ENCODE data around the gene C16orf74. TPM values are rescaled to one million over a fixed set of nuclear protein-coding genes. Genes with fewer than 3 reads are reported as not detected.

C16orf74 gene
- total RNA-seq, 1 experiment from 2014 or later = 44.3 TPM

DNA sequence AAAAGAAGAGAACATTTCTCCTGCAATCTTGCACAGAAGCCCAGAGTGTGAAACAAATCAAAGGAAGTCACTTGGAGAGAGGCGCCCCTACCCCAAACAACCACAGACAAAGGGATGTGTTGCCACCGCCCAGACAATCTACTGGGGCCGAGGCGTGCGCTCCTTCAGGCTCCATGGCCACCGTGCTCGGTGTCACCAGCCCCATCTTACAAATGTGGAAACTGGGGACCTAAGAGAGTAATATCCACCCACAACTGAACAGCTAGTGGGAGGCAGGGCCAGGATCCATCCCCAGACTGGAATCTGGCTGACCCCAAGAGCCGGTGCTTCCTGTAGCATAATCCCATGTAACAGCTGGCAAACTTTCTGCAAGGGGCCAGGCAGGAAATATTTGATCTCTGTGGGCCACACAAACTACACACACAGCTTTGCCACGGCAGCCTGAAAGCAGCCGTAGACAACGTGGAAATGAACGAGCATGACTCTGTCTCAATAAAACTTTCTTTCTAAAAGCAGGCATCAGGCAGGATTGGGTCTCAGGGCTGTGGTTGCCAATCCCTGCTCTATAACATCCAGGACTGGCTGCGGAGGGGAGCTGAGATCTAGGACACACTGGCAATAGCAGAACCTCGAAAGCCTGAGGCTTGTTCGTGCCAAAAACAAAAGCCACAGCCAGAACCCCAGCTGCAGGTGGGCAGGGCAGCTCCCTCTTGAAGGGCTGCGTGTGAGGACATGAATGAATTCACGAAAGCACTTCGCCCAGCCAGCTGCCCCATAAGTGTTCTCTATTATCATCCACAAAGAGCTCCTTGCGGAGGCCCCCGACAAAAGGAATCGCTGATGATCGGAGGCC, 35.5 kb downstream of the C16orf74 start:
- CTCF ChIA-PET = interaction anchor here (0.5 to 0.7 kb wide), 2 partner anchors 25 to 101 kb away, joined by 6 to 10 read pairs; no protein-coding TSS in a partner anchor
- Histone ChIP-seq H2AFZ (no peak overlapping the region), H4K20me1 (ENCODE audit: insufficient read depth) (peaks cover 8% of the 10 kb centered on the region), H3K79me2 (ENCODE audit: low read depth) (no peaks in the 10 kb centered on the region), H3K27ac (no peak overlapping the region), H3K9me2 (ENCODE audit: insufficient read depth) (no peaks in the 10 kb centered on the region), H3K9me3 (ENCODE audit: insufficient read depth, low read depth) (peaks cover 4% of the 10 kb centered on the region; the same call in 1 of the 2 replicates), H3K4me3 (no peak overlapping the region), H3K4me1 (replicated peaks; ENCODE audit: insufficient read depth) (peaks cover 8% of the 10 kb centered on the region; the same call in 1 of the 2 replicates), H3K36me3 (ENCODE audit: low read depth) (no peaks in the 10 kb centered on the region), H3F3A (ENCODE audit: insufficient read depth, low read depth) (peaks cover 12% of the 10 kb centered on the region; the same call in 1 of the 2 replicates), H3K4me2 (no peak overlapping the region), H3K27me3 (ENCODE audit: insufficient read depth, low read depth) (no peaks in the 10 kb centered on the region)
- no peak for DNase-seq
- TF ChIP-seq EZH2 (IDR thresholded peaks at IDR 0.05; ENCODE audit: low read depth) = no peak
- TF ChIP-seq, protein P1, sequence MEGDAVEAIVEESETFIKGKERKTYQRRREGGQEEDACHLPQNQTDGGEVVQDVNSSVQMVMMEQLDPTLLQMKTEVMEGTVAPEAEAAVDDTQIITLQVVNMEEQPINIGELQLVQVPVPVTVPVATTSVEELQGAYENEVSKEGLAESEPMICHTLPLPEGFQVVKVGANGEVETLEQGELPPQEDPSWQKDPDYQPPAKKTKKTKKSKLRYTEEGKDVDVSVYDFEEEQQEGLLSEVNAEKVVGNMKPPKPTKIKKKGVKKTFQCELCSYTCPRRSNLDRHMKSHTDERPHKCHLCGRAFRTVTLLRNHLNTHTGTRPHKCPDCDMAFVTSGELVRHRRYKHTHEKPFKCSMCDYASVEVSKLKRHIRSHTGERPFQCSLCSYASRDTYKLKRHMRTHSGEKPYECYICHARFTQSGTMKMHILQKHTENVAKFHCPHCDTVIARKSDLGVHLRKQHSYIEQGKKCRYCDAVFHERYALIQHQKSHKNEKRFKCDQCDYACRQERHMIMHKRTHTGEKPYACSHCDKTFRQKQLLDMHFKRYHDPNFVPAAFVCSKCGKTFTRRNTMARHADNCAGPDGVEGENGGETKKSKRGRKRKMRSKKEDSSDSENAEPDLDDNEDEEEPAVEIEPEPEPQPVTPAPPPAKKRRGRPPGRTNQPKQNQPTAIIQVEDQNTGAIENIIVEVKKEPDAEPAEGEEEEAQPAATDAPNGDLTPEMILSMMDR (conservative IDR thresholded peaks at IDR 0.05) = no peak
- POLR2A ChIA-PET (ENCODE audit: unreplicated experiment) = interaction anchor here (0.6 to 0.9 kb wide), 2 partner anchors 29 to 286 kb away, joined by 3 to 6 read pairs; no protein-coding TSS in a partner anchor
- BruUV-seq (replicated peaks) = no TSS peak
- intact Hi-C loops (cut with micrococcal nuclease; ENCODE audit: unreplicated experiment) = no loop called here

DNA sequence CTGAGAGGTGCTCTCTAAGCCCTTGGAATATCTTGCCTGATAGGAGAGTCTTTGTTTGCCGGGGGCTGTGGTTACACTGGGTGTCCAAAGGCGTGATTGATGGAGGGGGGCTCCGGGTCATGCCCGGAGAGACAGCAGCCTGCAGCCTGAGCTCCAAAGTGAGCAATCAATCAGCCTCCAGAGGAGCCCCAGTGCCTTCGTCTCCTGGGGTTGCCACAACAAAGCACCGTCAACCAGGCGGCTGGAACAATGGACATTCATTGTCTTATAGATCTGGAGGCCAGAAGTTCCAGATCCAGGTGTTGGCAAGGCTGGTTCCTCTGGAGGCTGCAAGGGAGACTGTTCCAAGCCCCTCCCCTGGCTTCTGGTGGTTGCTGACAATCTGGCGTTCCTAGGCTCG, 38.1 kb downstream of the C16orf74 start:
- TF ChIP-seq, protein P1 (conservative IDR thresholded peaks at IDR 0.05) = no peak
- no peak for TF ChIP-seq EZH2 (IDR thresholded peaks at IDR 0.05; ENCODE audit: low read depth)
- Histone ChIP-seq H4K20me1 (ENCODE audit: insufficient read depth) (peaks cover 3% of the 10 kb centered on the region; the same call in 1 of the 2 replicates), H3K79me2 (ENCODE audit: low read depth) (no peaks in the 10 kb centered on the region), H3K4me3 (no peak overlapping the region), H2AFZ (no peak overlapping the region), H3K27me3 (ENCODE audit: insufficient read depth, low read depth) (no peaks in the 10 kb centered on the region), H3K4me2 (no peak overlapping the region), H3K4me1 (replicated peaks; ENCODE audit: insufficient read depth) (no peaks in the 10 kb centered on the region), H3K9me2 (ENCODE audit: insufficient read depth) (no peaks in the 10 kb centered on the region), H3K36me3 (ENCODE audit: low read depth) (no peaks in the 10 kb centered on the region), H3K9me3 (ENCODE audit: insufficient read depth, low read depth) (peaks cover 4% of the 10 kb centered on the region; the same call in 1 of the 2 replicates), H3F3A (ENCODE audit: insufficient read depth, low read depth) (no peaks in the 10 kb centered on the region), H3K27ac (no peak overlapping the region)
- ChIA-PET CTCF (no interaction called here), POLR2A (ENCODE audit: unreplicated experiment) (no interaction called here)
- BruUV-seq (replicated peaks) = no TSS peak
- DNase-seq = no peak
- intact Hi-C loops (cut with micrococcal nuclease; ENCODE audit: unreplicated experiment) = no loop called here

DNA sequence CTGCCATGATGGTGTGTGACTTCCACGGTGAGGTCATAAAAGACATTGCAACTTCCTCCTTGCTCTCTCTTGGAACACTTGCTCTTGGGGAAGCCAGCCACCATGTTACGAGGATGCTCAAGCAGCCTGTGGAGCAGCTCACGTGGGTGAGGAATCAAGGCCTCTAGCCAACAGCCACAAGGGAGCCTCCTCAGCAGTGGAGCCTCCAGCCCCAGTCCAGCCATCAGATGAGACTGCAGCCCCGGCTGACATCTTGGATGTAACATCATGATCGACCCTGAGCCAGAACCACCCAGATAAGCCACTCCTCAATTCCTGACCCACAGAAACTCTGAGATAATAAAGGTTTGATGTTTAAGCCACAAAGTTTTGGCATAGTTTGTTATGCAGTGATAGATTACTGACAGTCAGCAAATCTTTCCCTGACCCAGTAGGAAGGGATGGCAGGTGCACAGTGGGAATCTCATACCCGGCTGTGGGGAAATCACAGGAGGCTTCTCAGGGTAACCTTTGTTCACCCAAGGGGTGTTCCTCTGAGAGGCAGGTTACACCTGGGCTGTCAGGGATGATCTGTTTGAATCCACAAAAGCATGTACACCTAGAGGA, 38.8 kb downstream of the C16orf74 start:
- no peak overlapping the region for H3K4me2 ChIP-seq
- ChIA-PET CTCF (no interaction called here), POLR2A (ENCODE audit: unreplicated experiment) (interaction anchor here (0.6 kb wide), 1 partner anchor 58 kb away, joined by 6 read pairs; no protein-coding TSS in a partner anchor)
- no peak overlapping the region for H3K4me3 ChIP-seq
- DNase-seq = no peak
- H3K9me2 ChIP-seq (ENCODE audit: insufficient read depth) = no peaks in the 10 kb centered on the region
- no peak overlapping the region for H2AFZ ChIP-seq
- no peaks in the 10 kb centered on the region for H4K20me1 ChIP-seq (ENCODE audit: insufficient read depth)
- no peaks in the 10 kb centered on the region; the same call in 1 of the 2 replicates for H3K36me3 ChIP-seq (ENCODE audit: low read depth)
- no peaks in the 10 kb centered on the region for H3K79me2 ChIP-seq (ENCODE audit: low read depth)
- peaks cover 4% of the 10 kb centered on the region; the same call in 1 of the 2 replicates for H3K9me3 ChIP-seq (ENCODE audit: insufficient read depth, low read depth)
- H3K27me3 ChIP-seq (ENCODE audit: insufficient read depth, low read depth) = no peaks in the 10 kb centered on the region
- intact Hi-C loops (cut with micrococcal nuclease; ENCODE audit: unreplicated experiment) = no loop called here
- TF ChIP-seq EZH2 (IDR thresholded peaks at IDR 0.05; ENCODE audit: low read depth) = no peak
- TF ChIP-seq, protein P1 (conservative IDR thresholded peaks at IDR 0.05) = no peak
- H3F3A ChIP-seq (ENCODE audit: insufficient read depth, low read depth) = no peaks in the 10 kb centered on the region
- no TSS peak for BruUV-seq (replicated peaks)
- no peak overlapping the region for H3K27ac ChIP-seq
- H3K4me1 ChIP-seq (replicated peaks; ENCODE audit: insufficient read depth) = no peaks in the 10 kb centered on the region
